Measurements from ENCODE around the gene REST.

- no peak for TF ChIP-seq CTCF (IDR thresholded peaks at IDR 0.05)
- TF ChIP-seq EP300 (IDR thresholded peaks at IDR 0.05) = no peak
- TF ChIP-seq POLR2A (IDR thresholded peaks at IDR 0.05) = no peak
Observed at GRCh38 chr4:56961107-56961500, 53.4 kb downstream of the REST start.

All from tibial nerve (tissue), 4 donors.